PFSK-1 (cell line): ENCODE results near the gene LDLRAP1.

Experiments
- SIN3A ChIP-seq: IDR thresholded peaks from 2 replicates; pipeline ENCODE4 v1.6.1; 2012; ENCODE audit warnings: mild to moderate bottlenecking, low read length, moderate library complexity, borderline replicate concordance; ENCODE audit not compliant: insufficient read depth
- TF ChIP-seq, protein P1 (sequence below), 2 experiments: IDR thresholded peaks; 2 replicates each; pipeline versions ENCODE4 v1.6.1 to v1.8.0; 2011 to 2012; ENCODE audit warnings: low read depth in 2 of 2, low read length in 2 of 2, control low read depth in 1 of 2, inconsistent platforms in 1 of 2, mild to moderate bottlenecking in 1 of 2, moderate library complexity in 1 of 2; ENCODE audit not compliant: insufficient read depth in 1 of 2

DNA sequence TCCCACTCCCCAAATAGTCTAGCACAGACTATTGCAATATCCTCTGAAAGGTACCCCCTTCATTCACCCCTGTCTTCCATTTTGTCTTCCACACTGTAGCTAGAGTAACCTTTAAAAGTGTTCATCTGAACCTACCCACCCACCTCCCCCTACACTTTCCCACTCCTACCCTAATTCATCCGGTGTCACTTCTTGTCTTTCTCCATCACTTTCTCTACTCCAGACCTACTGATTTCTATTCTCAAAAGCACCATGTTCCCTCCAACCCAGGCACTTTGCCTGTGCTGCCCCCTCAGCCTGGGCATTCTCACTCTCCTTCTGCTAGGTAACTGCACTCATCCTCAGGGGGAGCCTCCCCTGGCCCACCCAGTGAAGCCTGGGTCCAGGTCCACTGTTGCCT is 68.4 kb downstream of the LDLRAP1 start:
- TF ChIP-seq SIN3A = no peak
- TF ChIP-seq, protein P1, sequence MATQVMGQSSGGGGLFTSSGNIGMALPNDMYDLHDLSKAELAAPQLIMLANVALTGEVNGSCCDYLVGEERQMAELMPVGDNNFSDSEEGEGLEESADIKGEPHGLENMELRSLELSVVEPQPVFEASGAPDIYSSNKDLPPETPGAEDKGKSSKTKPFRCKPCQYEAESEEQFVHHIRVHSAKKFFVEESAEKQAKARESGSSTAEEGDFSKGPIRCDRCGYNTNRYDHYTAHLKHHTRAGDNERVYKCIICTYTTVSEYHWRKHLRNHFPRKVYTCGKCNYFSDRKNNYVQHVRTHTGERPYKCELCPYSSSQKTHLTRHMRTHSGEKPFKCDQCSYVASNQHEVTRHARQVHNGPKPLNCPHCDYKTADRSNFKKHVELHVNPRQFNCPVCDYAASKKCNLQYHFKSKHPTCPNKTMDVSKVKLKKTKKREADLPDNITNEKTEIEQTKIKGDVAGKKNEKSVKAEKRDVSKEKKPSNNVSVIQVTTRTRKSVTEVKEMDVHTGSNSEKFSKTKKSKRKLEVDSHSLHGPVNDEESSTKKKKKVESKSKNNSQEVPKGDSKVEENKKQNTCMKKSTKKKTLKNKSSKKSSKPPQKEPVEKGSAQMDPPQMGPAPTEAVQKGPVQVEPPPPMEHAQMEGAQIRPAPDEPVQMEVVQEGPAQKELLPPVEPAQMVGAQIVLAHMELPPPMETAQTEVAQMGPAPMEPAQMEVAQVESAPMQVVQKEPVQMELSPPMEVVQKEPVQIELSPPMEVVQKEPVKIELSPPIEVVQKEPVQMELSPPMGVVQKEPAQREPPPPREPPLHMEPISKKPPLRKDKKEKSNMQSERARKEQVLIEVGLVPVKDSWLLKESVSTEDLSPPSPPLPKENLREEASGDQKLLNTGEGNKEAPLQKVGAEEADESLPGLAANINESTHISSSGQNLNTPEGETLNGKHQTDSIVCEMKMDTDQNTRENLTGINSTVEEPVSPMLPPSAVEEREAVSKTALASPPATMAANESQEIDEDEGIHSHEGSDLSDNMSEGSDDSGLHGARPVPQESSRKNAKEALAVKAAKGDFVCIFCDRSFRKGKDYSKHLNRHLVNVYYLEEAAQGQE (IDR thresholded peaks at IDR 0.05; ENCODE audit: insufficient read depth in 1 of 2, low read depth in 2 of 2, low read length in 2 of 2) = no peak
